HepG2 (cell line): ENCODE data around the gene KIF27. TPM values are rescaled to one million over a fixed set of nuclear protein-coding genes. Genes with fewer than 3 reads are reported as not detected.

Experiments used
- AKNA ChIP-seq: sonication (generic); formaldehyde crosslinking; IDR thresholded peaks from 2 replicates; pipeline ENCODE4 v1.4.0; 2020; ENCODE audit warnings: missing genetic modification reagents, borderline replicate concordance
- ATF7-NPFF ChIP-seq: sonication (generic); formaldehyde crosslinking; IDR thresholded peaks from 2 replicates; pipeline ENCODE4 v1.8.1; 2023; ENCODE audit warnings: mild to moderate bottlenecking, low read depth, missing genetic modification reagents, moderate library complexity
- HMGA1 ChIP-seq: sonication (generic); formaldehyde crosslinking; conservative IDR thresholded peaks from 2 replicates; pipeline ENCODE4 v1.4.0; 2020; ENCODE audit warnings: missing genetic modification reagents
- HNRNPLL ChIP-seq: fragments of 200-400 bp; formaldehyde crosslinking; IDR thresholded peaks from 2 replicates; pipeline ENCODE4 v1.6.1; 2017; ENCODE audit warnings: mild to moderate bottlenecking, low read depth, low read length; ENCODE audit not compliant: poor library complexity, severe bottlenecking
- HOXD1 ChIP-seq: sonication (generic); formaldehyde crosslinking; IDR thresholded peaks from 2 replicates; pipeline ENCODE4 v1.5.0; 2020; ENCODE audit warnings: missing genetic modification reagents
- JARID2 ChIP-seq: sonication (generic); formaldehyde crosslinking; IDR thresholded peaks from 2 replicates; pipeline ENCODE4 v1.8.1; 2023; ENCODE audit warnings: missing genetic modification reagents, inconsistent platforms; ENCODE audit not compliant: insufficient replicate concordance
- MAFF ChIP-seq: IDR thresholded peaks from 2 replicates; pipeline ENCODE4 v1.6.1; 2011; ENCODE audit warnings: low read depth, low read length, improper control_type of control experiment
- POLR2A ChIP-seq, 2 experiments: IDR thresholded peaks; 2 replicates each; pipeline ENCODE4 v1.6.1; 2011; ENCODE audit warnings: low read depth in 2 of 2, low read length in 2 of 2, mild to moderate bottlenecking in 1 of 2, moderate library complexity in 1 of 2; ENCODE audit not compliant: insufficient read depth in 1 of 2
- PREB ChIP-seq: sonication (generic); formaldehyde crosslinking; IDR thresholded peaks from 2 replicates; pipeline ENCODE4 v1.4.0; 2020; ENCODE audit warnings: missing genetic modification reagents
- RCOR2 ChIP-seq: IDR thresholded peaks from 2 replicates; pipeline ENCODE4 v1.6.1; 2016; ENCODE audit warnings: missing biosample characterization, missing genetic modification reagents
- ZBTB7A ChIP-seq: sonication (generic); formaldehyde crosslinking; IDR thresholded peaks from 2 replicates; pipeline ENCODE4 v1.8.0; 2022; ENCODE audit warnings: mild to moderate bottlenecking, missing genetic modification reagents
- ZNF281 ChIP-seq: sonication (generic); formaldehyde crosslinking; IDR thresholded peaks from 2 replicates; pipeline ENCODE4 v1.4.0; 2020; ENCODE audit warnings: missing genetic modification reagents, borderline replicate concordance
- polyA plus RNA-seq, 8 experiments: library from polyadenylated mRNA; depleted of rRNA in 3 of 8; stranded (reverse) in 7 of 8; unstranded in 1 of 8; fragments of >200 nt; fragmentation: Illumina TruSeq in 4 of 8; extraction: Trizol in 4 of 8; gene quantifications; 2 replicates each; pipeline versions ENCODE4 v1.2.1 to v1.2.3, GENCODE V29; 2011 to 2016; ENCODE audit warnings: low read depth in 4 of 8, missing spikeins in 1 of 8, mixed read lengths in 1 of 8; ENCODE audit not compliant: insufficient read depth in 1 of 8
- total RNA-seq, 5 experiments: library from RNA; depleted of rRNA; stranded (reverse); fragments of >200 nt; fragmentation: Illumina TruSeq; extraction: Trizol; gene quantifications; 2 replicates each; pipeline ENCODE4 v1.2.3, GENCODE V29; 2016; ENCODE audit warnings: low read depth in 1 of 5

KIF27 gene
- total and polyA plus RNA-seq, 2 of the 13 experiments (the other 11 are each of a cell fraction or from before 2014, with no cell fraction given) = 0.95 to 4.1 TPM

- TF ChIP-seq ZNF281 (CRISPR knock-in tag) = no peak
- no peak for TF ChIP-seq ATF7-NPFF (CRISPR knock-in tag)
- TF ChIP-seq RCOR2 = no peak
- no peak for TF ChIP-seq PREB
- no peak for TF ChIP-seq AKNA (CRISPR knock-in tag)
- no peak for TF ChIP-seq POLR2A (IDR thresholded peaks at IDR 0.05; ENCODE audit: insufficient read depth in 1 of 2, low read depth in 2 of 2, low read length in 2 of 2)
- no peak for TF ChIP-seq HMGA1 (CRISPR knock-in tag)
- no peak for TF ChIP-seq HOXD1 (CRISPR knock-in tag)
- TF ChIP-seq HNRNPLL = no peak
- no peak for TF ChIP-seq ZBTB7A (CRISPR knock-in tag)
- TF ChIP-seq MAFF = no peak
- no peak for TF ChIP-seq JARID2 (CRISPR knock-in tag)
- TF ChIP-seq, all 625 proteins: peak for 4
These were observed 40.9 kb upstream of the KIF27 start (continued) for GRCh38 chr9:83962165-83962564.
